Measurements from ENCODE around the gene STIP1. TPM values are rescaled to one million over a fixed set of nuclear protein-coding genes. Genes with fewer than 3 reads are reported as not detected.

STIP1 gene
- total RNA-seq, 1 experiment from 2014 or later: 338 TPM

DNA sequence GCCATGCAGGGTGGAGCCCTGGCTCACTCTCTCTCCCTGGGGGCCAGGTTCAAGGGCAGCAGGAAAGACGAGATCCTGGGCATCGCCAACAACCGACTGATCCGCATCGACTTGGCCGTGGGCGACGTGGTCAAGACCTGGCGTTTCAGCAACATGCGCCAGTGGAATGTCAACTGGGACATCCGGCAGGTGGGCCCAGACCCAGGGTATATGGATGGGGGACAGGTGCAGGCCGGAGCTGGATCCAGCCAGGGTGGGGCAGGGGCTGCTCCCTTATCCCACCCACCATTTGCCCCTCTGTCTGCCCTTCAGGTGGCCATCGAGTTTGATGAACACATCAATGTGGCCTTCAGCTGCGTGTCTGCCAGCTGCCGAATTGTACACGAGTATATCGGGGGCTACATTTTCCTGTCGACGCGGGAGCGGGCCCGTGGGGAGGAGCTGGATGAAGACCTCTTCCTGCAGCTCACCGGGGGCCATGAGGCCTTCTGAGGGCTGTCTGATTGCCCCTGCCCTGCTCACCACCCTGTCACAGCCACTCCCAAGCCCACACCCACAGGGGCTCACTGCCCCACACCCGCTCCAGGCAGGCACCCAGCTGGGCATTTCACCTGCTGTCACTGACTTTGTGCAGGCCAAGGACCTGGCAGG is 37.2 kb downstream of the STIP1 start:
- Histone ChIP-seq H3K4me1 (ENCODE audit: insufficient read depth, low read length) (no peaks in the 10 kb centered on the region), H3K23ac (ENCODE audit: insufficient read length, low read depth, low read length) (no peak overlapping the region), H2BK12ac (ENCODE audit: insufficient read length, low read depth, low read length) (no peak overlapping the region), H4K91ac (ENCODE audit: insufficient read length, low read depth, low read length) (no peak overlapping the region), H2BK5ac (ENCODE audit: insufficient read length, low read length) (no peak overlapping the region), H2AFZ (ENCODE audit: low read length) (no peak overlapping the region), H3K27ac (ENCODE audit: insufficient read length, low read depth, low read length) (no peak overlapping the region), H4K5ac (ENCODE audit: insufficient read length, low read depth, low read length) (no peak overlapping the region), H4K20me1 (ENCODE audit: control insufficient read depth, insufficient read depth, insufficient read length) (no peaks in the 10 kb centered on the region), H3K9ac (ENCODE audit: extremely low read depth, insufficient read length, low read length) (no peak overlapping the region), H3K56ac (ENCODE audit: insufficient read length, low read depth, low read length) (no peak overlapping the region), H4K8ac (replicated peaks; ENCODE audit: insufficient read length, low read depth, low read length) (no peak overlapping the region), H3K4ac (ENCODE audit: low read depth, low read length) (no peak overlapping the region), H2AK5ac (ENCODE audit: insufficient read length, low read length) (no peak overlapping the region), H3K9me3 (ENCODE audit: control insufficient read depth, low read depth, low read length) (no peaks in the 10 kb centered on the region), H3K79me2 (ENCODE audit: insufficient read depth, low read length) (no peaks in the 10 kb centered on the region), H3K4me2 (ENCODE audit: insufficient read depth, insufficient read length, low read length) (no peak overlapping the region), H3K23me2 (ENCODE audit: insufficient read length, low read depth, low read length, poor library complexity, severe bottlenecking) (peaks cover 15% of the 10 kb centered on the region), H3T11ph (ENCODE audit: low read length) (no peak overlapping the region), H3K79me1 (ENCODE audit: insufficient read depth, low read depth, low read length, poor library complexity, severe bottlenecking) (no peaks in the 10 kb centered on the region), H3K14ac (ENCODE audit: insufficient read depth, low read length) (no peak overlapping the region), H2BK120ac (ENCODE audit: low read depth, low read length, poor library complexity, severe bottlenecking) (no peak overlapping the region), H2BK20ac (ENCODE audit: low read depth, low read length, poor library complexity, severe bottlenecking) (no peak overlapping the region), H3K18ac (ENCODE audit: insufficient read length, low read depth, low read length) (no peak overlapping the region), H2BK15ac (ENCODE audit: low read depth, low read length) (no peak overlapping the region), H3K27me3 (ENCODE audit: insufficient read depth, low read length) (no peaks in the 10 kb centered on the region)
- no peak overlapping the region; a peak in 2 of 5 replicates for H3K4me3 Mint-ChIP-seq
- H3K9me3 Mint-ChIP-seq: no peaks in the 10 kb centered on the region
- peaks cover 0 to 22% (median 14%) of the 10 kb centered on the region in 3 experiments; a peak in 5 of 7 replicates for H3K36me3 Mint-ChIP-seq (ENCODE audit: insufficient read depth in 1 of 3, low read depth in 3 of 3)
- no peaks in the 10 kb centered on the region; the same call in 1 of the 2 replicates for H3K27me3 Mint-ChIP-seq (ENCODE audit: low read depth)
- H3K4me1 Mint-ChIP-seq: peaks cover 15% of the 10 kb centered on the region in 2 experiments
- WGBS (ENCODE audit: extremely low coverage, insufficient read length, low lambda C conversion rate): no CpG with 5 or more reads among the region's 24 CpGs
- DNase-seq: no peak
- H3K27ac Mint-ChIP-seq: no peak overlapping the region; a peak in 1 of 7 replicates
- TF ChIP-seq, protein P1, sequence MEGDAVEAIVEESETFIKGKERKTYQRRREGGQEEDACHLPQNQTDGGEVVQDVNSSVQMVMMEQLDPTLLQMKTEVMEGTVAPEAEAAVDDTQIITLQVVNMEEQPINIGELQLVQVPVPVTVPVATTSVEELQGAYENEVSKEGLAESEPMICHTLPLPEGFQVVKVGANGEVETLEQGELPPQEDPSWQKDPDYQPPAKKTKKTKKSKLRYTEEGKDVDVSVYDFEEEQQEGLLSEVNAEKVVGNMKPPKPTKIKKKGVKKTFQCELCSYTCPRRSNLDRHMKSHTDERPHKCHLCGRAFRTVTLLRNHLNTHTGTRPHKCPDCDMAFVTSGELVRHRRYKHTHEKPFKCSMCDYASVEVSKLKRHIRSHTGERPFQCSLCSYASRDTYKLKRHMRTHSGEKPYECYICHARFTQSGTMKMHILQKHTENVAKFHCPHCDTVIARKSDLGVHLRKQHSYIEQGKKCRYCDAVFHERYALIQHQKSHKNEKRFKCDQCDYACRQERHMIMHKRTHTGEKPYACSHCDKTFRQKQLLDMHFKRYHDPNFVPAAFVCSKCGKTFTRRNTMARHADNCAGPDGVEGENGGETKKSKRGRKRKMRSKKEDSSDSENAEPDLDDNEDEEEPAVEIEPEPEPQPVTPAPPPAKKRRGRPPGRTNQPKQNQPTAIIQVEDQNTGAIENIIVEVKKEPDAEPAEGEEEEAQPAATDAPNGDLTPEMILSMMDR (conservative IDR thresholded peaks at IDR 0.05): no peak

Measured in H9 (cell line).